Stimulated activated CD4-positive, alpha-beta T cell treated with anti-CD3 and anti-CD28 coated beads, TNF-alpha, amount 100 ng/mL, for 48 hours (primary cell): ENCODE data around the gene ZBP1.

ENCODE experiments used
- DNase-seq, 3 donors: peaks; one replicate each; pipeline ENCODE4 v3.0.0-alpha.2; 2020; ENCODE audit warnings: low read depth in 3 of 3

ZBP1 gene

GRCh38 chr20:57620274-57620990, at the start of gene ZBP1:
ZBP1 (minus strand) TSS chr20:57620426; CDS start chr20:57620295, 131 bp downstream.
- DNase-seq: no peak

GRCh38 chr20:57669632-57670031, 49.4 kb upstream of the ZBP1 start:
- DNase-seq: no peak

GRCh38 chr20:57667924-57668782, 47.9 kb upstream of the ZBP1 start:
- no peak for DNase-seq

- no peak for DNase-seq
Observed at GRCh38 chr20:57667388-57667787, 47.2 kb upstream of the ZBP1 start.

GRCh38 chr20:57666834-57667157, 46.6 kb upstream of the ZBP1 start:
- no peak for DNase-seq

- DNase-seq: no peak
Observed at GRCh38 chr20:57666106-57666833, 46.0 kb upstream of the ZBP1 start.

- no peak for DNase-seq
Observed at GRCh38 chr20:57665589-57665971, 45.4 kb upstream of the ZBP1 start.

GRCh38 chr20:57664924-57665588, 44.8 kb upstream of the ZBP1 start:
- no peak for DNase-seq

- no peak for DNase-seq
Observed at GRCh38 chr20:57664476-57664875, 44.2 kb upstream of the ZBP1 start.

- DNase-seq: no peak
Observed at GRCh38 chr20:57663681-57664451, 43.6 kb upstream of the ZBP1 start.

GRCh38 chr20:57663241-57663640, 43.0 kb upstream of the ZBP1 start:
- no peak for DNase-seq

GRCh38 chr20:57662456-57663240, 42.4 kb upstream of the ZBP1 start:
- DNase-seq: no peak

GRCh38 chr20:57661746-57662455, 41.7 kb upstream of the ZBP1 start:
- DNase-seq: no peak

- no peak for DNase-seq
Observed at GRCh38 chr20:57660922-57661745, 40.9 kb upstream of the ZBP1 start.

GRCh38 chr20:57660181-57660921, 40.1 kb upstream of the ZBP1 start:
- DNase-seq: no peak

- DNase-seq: no peak
Observed at GRCh38 chr20:57659517-57660180, 39.4 kb upstream of the ZBP1 start.

- DNase-seq: no peak
Observed at GRCh38 chr20:57658833-57659516, 38.7 kb upstream of the ZBP1 start.
